GM19438 (cell line): ENCODE data around the gene GPR39.

Experiments
- ATAC-seq: cut with Tn5 transposase; IDR thresholded peaks from one replicate; pipeline ENCODE4 v1.9.1; 2021; ENCODE audit warnings: low read depth; ENCODE audit not compliant: unreplicated experiment

Gene GPR39

DNA sequence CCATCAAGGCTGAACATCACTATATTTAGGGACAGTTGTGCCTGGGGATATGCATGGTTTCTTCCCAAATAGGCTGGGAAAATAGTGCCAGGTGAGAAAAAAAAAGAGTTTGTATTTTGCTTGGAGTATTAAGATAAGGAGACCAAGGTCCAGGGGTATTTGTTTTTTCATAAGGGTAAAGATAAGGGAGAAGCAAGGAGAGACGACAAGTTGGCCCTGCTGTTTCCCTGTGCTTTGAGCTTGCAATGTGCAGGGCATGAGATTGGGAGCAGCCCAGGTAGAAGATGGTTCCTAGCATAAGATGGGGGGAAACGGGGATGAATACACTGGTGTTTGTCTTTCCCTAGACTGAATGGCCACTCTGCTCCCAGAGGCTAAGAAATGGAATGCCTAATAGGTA, 8.8 kb upstream of the GPR39 start:
- no peak for ATAC-seq

DNA sequence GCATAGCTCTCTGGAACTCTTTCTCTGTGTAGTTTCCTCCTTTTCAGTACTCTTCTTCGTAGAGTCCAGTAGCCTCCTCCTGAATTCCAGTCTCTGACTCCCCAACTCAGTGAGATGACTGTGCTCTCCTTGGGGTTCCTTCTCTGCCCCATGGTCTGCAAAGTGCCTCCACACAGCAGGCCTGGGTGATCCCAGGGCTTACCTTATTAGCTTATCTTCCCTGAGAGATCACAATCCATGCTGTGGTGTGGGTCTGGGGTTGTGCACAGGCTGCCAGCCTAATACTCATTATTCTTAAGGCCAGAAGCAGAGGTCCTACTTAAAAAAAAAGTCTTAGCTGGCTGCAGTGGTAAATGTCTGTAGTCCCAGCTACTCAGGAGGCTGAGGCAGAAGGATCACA, 4.6 kb upstream of the GPR39 start:
- ATAC-seq = no peak

DNA sequence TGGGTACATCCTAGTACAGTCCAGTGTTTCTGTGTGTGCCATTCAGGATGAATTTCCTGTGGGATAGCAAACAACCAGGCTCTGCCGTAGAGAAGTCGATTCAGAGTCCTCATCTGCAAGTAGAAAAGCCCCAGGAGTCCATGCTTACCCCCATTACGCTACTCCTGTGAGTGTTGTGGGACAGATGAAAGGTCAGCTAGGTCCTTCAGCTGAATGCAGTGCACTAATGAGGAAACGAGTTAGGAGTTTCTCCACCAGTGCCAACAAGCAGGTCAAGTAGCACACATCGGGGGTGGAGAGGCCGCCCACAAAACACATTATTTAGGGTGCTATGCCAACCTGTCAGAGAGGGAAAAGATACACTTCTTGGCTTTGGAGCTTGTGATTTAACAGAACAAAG, 2.5 kb upstream of the GPR39 start:
- ATAC-seq = no peak

DNA sequence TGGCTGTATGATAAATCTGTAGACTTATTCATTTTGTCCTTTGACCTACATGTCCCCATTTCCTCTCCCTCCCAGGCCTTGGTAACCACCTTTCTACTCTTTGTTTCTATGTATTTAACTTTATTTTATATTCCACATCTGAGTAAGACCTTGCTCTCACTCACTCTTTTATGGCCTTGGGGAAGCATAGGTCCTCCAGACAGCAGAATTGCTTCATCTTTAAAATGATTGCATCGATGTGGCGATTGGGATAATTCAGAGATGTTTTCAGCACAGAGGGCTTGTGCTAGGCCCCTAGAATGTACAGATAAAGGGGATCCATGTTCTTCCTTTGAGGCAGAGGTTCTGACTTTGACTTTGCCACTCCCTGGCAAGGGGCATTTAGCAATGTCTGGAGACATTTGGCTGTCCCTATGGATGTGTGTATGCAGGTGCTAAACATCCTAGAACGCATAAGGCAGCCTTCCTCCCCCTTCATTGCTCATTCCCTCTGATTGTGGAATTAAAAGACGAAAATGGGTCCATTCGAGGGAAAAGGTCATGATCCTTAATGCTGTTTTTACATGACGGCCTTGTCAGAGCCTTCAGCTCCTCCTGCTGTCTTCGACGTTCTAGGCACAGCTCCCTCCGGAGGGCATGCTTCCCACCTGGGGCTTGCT, 1.2 kb upstream of the GPR39 start:
- ATAC-seq = no peak

DNA sequence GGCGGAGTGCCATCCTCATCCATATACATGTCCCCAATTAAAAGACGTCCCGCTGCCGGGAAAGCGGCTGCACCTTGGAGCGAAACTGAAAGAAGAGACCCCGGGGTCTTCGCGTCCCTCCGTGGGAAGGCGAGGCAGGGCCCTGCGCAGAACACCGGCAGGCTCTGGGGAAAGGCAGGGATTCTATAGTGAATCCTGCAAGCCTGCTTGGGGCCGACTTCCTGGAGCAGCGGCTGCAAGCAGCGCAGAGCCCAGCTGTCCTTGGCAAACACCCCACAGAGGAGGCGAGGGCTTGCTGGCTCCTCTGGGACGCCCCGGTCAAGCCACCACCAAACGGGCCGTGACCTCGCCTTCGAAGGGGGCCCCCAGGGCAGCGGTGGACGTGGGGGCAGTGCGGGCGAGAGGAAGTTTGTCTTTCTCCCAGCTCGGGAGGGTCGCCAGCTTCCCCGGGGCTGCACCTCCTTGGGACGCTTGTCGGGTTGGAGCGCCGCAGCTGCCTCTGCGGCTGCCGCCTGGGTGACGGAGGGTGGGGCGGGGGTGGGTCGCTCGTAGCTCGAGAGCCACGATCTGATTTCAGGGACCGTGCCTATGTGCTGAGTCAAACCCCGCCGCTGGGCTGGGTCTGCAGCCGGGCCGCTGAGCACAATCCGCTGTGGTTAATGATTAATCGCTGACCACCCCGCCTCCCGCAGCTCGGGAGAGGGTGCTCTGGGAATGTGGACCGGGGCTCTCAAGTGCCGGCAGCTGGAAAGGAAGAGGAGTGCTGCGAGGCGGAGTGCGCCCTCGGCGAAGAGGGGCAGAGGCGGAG, 486 bp upstream of the GPR39 start:
- no peak for ATAC-seq

DNA sequence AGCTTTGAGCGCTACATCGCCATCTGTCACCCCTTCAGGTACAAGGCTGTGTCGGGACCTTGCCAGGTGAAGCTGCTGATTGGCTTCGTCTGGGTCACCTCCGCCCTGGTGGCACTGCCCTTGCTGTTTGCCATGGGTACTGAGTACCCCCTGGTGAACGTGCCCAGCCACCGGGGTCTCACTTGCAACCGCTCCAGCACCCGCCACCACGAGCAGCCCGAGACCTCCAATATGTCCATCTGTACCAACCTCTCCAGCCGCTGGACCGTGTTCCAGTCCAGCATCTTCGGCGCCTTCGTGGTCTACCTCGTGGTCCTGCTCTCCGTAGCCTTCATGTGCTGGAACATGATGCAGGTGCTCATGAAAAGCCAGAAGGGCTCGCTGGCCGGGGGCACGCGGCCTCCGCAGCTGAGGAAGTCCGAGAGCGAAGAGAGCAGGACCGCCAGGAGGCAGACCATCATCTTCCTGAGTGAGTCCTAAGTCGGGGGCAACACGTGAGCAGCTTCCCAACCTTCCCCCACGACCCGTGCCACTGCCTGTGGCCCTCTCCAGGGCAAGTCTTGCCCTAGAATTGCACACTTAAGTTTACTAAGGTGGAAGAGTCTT, 928 bp downstream of the GPR39 start:
- no peak for ATAC-seq

DNA sequence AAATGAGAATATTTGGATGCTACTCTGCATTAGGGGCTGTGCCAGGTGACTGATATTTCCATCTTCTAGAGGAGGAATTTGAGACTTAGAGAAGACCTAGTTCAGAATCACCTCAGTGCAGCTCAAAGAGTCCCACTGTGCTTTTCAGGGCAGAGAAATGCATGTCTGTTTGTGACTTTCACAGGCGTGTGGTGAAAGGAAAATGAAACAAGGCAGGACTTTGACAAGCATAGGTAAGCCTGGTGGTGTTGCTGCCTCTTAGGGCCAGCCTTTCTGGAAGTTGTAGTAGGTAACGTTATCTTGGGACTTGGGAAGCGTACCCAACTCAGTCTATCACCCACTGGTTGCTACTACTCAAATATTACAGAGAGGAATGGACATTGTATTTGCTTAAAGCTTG, 2.6 kb downstream of the GPR39 start:
- no peak for ATAC-seq

DNA sequence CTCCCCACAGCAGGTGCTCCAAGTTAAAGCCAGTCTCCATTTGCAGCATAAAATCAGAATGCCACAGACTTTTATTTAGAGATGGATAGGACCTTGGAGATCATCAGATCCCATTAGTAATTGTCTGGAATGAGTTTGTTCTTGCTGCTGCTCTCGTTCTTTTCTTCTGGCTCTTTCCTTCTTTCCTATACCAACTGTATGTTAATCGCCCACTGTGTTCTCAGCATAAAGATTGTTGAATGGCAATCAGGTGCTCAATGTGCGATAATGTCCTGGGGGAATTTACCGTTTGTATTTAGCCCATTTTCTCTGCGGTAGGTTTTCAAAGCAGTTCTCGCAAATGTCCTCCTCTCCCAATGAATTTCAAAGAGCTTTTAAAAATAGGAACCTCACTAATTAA, 3.3 kb downstream of the GPR39 start:
- ATAC-seq = no peak

DNA sequence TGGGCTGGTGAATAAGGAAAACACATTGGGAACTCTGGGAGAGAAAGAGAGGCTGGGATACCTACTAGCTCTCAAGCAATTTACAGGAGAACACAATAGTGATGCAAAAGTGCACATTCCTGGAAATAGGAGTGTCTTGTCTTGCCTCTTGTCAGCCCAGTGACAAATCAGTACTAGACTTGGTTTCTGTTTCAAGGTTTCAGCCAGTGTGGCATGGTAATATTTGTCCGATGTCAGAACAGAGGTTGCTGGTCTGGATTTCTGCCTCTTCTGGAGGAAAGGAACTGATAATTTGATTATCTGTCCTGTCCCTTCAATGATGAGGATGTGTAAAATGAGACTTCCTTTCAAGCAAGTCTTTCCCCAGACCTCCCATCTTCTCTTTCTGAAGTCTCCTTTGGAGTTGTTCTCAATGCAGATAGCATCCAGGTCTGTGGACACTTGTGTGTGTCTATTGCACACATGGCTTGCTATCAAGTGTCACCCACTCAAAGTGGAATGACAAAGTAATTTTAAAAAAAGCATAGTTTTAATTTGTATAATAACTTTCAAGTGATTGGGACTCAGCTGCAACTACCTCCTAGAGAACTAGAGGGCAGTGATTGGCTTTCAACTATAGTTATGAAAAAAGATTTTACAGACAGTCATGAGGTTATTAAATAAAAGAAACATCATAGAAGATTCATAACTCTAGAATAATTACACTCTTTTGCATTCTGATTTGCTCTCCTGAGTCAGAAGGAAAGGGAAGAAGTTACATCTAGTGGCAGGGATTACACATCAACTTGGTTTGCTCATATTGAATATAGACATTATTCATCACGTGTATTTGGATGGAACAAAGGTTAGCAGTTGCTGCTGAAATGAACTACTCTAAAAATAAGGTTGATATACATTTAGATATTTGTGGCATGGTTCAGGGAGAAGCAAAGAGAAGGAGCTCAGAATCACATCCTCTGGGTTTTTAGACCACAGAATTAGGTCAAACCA, 4.5 kb downstream of the GPR39 start:
- no peak for ATAC-seq

DNA sequence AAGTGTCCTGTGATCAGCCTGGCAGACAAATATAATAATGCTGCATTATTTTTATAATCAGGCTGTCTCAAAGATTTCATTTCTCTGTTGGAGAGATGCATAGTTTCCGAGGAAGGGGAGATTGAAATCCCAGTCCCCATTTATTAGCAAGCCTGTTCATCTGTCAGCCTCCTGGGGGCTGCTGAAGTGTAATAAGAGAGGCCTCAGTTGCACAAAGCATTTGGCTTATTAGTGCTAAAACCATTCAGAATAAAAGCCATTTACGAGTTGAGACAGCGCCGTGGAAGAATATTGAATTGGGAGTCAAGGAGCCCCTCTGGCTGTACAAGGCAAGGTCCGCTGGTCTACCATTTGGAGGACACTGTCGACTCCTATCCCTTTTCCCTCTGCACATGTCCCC, 6.1 kb downstream of the GPR39 start:
- ATAC-seq = no peak

DNA sequence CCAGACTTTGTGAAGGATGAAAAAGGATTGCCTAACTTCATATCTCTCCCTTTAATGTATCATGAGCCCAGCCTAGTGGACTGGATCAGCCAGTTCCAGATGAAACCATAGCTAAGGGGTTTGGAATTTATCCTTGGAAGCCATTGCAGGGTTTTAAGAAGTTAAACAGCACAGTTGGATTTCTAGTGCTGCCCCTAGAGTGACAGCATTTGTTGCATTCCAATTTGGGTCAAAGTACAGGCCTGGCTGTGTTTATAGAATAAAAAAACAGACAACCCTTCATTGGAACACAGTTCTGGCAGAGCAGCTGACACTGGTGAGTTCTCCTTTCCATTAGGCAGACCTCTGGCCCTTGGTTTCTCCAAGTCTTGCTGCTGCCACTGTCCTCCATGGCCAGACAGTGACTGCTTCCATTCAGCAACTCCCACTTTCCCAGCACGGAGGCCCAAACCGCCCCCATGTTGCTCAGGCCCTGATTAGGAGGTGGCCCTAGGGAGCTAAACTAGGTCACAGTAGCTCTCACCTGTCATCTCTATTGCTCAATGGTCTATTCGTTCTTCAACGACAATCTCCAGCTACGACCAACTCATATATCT, 8.0 kb downstream of the GPR39 start:
- no peak for ATAC-seq

DNA sequence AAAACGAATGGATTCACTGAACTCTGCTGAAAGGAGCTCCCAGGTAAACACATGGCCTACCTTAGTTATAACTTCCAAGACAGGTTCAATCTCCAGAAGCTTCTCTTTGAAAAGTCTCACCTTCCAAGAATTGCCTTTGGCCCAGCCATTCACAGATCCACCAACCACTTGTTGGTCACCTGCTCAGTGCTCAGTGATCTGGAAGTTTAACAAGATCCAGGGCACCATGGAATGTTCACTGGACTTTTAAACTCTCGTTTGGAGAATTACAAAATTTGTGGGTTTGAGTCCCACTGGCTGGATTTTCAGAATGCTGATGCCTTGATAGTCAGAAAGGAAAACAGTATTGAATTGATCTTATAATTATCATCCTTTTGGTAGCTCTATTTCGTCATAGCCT, 9.4 kb downstream of the GPR39 start:
- no peak for ATAC-seq

DNA sequence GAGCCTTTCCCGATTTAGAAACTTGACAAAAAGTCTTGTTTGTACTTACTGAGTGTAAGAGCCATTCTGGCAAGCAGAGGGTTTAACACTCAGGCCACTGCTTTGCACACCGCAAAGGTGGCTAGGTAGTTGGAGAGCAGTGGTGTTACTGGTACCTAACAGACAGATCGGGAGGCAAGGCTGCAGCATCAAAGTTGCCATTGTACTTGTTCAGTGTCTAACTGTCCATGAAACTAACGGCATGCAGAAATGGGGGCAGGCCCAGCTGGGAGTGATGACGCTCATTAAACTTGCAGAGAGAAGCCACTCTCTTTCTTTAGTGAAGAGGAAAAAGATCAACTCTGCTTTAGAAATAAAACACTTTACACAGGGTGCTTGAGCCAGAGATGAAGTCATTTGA, 10.1 kb downstream of the GPR39 start:
- no peak for ATAC-seq

DNA sequence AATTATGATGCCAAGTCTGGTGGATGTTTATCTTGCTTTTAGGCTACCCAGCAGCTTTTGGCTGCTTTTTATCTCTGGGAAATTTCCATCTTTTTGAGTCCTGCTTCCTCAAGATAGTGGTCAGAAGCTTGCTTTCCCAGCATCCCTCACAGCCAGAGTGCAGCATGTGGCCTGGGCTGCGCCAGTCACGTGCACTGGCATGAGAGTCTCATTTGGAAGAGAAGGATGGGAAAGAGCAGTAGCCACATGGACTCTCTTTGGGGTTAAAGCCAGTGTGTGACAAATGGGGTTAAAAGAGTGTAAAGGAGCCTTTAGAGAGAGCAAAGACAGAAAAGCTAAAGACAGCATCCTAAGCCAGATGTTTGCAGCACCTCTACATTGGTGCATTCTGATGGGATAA, 12.7 kb downstream of the GPR39 start:
- no peak for ATAC-seq

DNA sequence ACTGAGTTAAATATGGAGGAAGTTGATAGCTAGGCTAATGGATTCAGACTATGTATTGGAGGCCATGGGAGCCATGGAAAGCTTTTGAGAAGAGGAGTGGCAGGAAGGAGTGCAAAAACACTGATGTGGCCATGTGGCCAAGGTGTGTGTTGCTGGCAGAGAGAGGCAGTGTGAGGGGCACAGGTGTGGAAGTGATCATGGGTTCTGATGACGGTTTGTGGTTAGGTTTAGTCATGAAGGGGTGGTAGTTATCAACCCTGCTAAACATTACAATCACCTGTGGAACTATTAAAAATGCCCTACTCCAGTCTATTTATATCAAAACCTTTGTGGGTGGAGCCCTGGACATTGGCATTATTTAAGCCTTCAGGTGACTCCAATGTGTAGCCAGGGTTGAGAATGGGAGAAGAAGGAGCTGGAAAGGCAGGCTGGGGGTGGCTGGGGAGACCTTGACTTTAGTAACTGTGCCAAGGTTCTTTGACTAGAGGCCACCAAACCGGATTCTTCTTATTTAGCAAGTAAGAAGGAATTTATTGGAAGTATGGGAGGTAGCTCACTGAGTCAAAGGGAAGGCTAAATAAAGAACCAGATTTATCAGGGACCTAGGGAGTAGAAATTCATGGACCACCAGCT, 13.5 kb downstream of the GPR39 start:
- ATAC-seq = no peak

DNA sequence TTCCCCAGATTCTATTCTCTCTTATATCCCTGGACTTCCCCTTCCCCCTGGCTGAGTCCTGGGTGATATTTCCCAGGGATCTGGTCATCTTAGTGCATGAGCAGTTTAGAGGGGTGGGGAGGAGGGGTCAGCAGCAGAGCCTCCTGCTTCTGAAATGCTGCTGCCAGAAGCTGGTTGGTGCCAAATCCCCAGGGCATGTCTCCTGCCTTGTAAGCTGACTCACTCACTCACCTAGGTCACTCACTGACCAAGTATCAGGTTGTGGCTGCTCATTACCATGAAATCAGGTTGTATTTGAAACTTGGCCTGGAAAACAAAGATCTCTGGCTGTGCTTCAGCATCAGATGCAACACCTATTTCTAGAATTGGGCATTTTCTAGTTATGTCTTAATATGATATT, 14.3 kb downstream of the GPR39 start:
- no peak for ATAC-seq

DNA sequence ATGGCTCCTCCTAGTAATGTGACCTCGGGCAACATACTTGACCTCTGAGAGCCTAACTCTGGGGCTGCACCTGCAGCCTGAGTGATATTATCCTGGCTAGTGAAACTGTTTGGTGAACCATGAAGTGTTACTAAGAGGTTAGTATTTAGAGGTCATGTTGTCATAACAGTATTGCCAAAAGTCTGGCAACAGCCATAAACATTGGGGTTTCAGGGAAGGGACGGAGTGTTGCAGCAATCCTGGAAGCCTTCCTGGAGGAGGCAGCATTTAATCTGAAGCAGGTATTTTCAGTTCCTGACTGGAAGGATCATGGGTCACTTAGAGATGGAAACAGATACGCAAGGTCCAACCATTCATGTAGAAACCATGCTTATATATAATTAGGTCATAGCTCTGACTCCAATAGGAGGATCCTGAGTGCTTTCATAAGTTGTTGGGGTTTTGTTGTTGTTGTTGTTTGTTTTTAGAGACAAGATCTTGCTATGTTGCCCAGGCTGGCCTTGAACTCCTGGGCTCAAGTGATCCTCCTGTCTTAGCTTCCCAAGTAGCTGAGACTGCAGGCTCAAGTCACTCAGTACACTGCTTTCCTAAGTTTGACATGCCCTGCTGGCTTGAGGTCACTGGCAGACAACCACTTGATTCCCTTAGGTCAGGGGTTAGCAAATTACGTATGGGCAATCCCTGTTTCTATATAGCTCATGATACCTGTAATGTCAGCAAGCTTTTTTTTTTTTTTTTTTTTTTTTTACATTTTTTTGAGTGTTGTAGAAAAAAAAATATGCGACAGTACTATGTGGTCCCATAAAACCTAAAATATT, 21.5 kb downstream of the GPR39 start:
- no peak for ATAC-seq

DNA sequence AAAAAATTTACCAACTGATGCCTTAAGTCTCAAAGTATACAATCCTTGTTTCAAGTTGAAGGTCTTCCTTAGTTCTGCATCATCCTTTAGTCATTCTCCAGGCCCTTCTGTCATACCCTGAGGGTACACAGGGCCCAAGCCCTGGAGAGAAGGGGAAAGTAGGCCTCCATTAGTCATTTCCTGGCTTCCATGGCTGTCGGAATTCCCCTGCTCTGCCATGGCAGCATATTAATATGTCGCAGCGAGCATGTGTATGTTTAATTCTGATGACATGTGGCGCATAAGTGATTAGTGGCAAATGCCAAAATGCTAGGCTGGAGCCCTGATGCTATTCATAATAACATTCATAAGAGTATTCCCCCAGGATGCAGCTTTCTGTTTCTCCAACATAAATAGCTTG, 22.1 kb downstream of the GPR39 start:
- ATAC-seq = no peak
